ENCODE measurements around the gene ARL6IP5.

DNA sequence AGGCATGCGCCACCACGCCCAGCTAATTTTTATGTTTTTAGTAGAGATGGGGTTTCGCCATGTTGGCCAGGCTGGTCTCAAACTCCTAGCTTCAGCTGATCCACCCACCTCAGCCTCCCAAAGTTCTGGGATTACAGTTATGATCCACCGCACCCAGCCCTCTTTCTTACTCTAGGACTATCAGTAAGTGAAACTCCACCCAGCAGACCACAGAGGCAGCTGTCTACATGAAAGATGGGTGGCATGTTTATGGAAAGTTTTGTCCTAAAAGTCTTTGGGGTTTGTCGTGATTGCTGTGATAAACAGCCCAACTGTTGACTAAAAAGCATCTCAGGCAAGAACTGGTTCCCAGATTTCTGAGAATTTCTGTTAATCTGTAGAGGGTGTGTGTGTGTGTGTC is 10.9 kb downstream of the ARL6IP5 start:
- no peak for TF ChIP-seq POLR2A (IDR thresholded peaks at IDR 0.05)
- TF ChIP-seq, protein P1, sequence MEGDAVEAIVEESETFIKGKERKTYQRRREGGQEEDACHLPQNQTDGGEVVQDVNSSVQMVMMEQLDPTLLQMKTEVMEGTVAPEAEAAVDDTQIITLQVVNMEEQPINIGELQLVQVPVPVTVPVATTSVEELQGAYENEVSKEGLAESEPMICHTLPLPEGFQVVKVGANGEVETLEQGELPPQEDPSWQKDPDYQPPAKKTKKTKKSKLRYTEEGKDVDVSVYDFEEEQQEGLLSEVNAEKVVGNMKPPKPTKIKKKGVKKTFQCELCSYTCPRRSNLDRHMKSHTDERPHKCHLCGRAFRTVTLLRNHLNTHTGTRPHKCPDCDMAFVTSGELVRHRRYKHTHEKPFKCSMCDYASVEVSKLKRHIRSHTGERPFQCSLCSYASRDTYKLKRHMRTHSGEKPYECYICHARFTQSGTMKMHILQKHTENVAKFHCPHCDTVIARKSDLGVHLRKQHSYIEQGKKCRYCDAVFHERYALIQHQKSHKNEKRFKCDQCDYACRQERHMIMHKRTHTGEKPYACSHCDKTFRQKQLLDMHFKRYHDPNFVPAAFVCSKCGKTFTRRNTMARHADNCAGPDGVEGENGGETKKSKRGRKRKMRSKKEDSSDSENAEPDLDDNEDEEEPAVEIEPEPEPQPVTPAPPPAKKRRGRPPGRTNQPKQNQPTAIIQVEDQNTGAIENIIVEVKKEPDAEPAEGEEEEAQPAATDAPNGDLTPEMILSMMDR (IDR thresholded peaks at IDR 0.05), result no peak
